GM23338 (cell line): ENCODE measurements around the gene NUDT2. TPM values are rescaled to one million over a fixed set of nuclear protein-coding genes. Genes with fewer than 3 reads are reported as not detected.

Experiments used
- ATAC-seq: fragments of 200-7000 bp; cut with Tn5 transposase; 3 replicates; pipeline ENCODE4 v1.9.1; 2020
- DNase-seq: peaks from one replicate; pipeline ENCODE4 v3.0.0-alpha.2; 2015; ENCODE audit warnings: low spot score
- H2AFZ ChIP-seq: fragments of 200-600 bp; sonication (generic); 2 replicates; pipeline ENCODE4 v1.8.0; 2016; ENCODE audit warnings: antibody characterized with exemption, mild to moderate bottlenecking, moderate library complexity
- H3F3A ChIP-seq: fragments of 200-600 bp; sonication (generic); replicated peaks from 2 replicates; pipeline ENCODE4 v1.8.0; 2017; ENCODE audit warnings: antibody characterized with exemption, mixed run types, low read depth
- H3K27ac ChIP-seq: fragments of 200-600 bp; sonication (generic); 2 replicates; pipeline ENCODE4 v1.6.1; 2016; ENCODE audit warnings: low read depth
- H3K27me3 ChIP-seq: fragments of 200-600 bp; sonication (generic); 2 replicates; pipeline ENCODE4 v1.8.0; 2016; ENCODE audit warnings: mild to moderate bottlenecking, mixed run types, moderate library complexity; ENCODE audit not compliant: insufficient read depth
- H3K36me3 ChIP-seq: fragments of 200-600 bp; sonication (generic); 2 replicates; pipeline ENCODE4 v1.8.0; 2016; ENCODE audit warnings: mild to moderate bottlenecking; ENCODE audit not compliant: insufficient read depth
- H3K4me1 ChIP-seq: fragments of 200-600 bp; sonication (generic); 2 replicates; pipeline ENCODE4 v1.8.0; 2016; ENCODE audit warnings: mild to moderate bottlenecking, moderate library complexity; ENCODE audit not compliant: insufficient read depth
- H3K4me2 ChIP-seq: fragments of 200-600 bp; sonication (generic); 2 replicates; pipeline ENCODE4 v1.7.1; 2017; ENCODE audit warnings: mixed run types
- H3K4me3 ChIP-seq: fragments of 200-600 bp; sonication (generic); 2 replicates; pipeline ENCODE4 v1.6.1; 2016; ENCODE audit warnings: mixed run types
- H3K79me2 ChIP-seq: fragments of 200-600 bp; sonication (generic); replicated peaks from 2 replicates; pipeline ENCODE4 v1.8.0; 2017; ENCODE audit warnings: mild to moderate bottlenecking; ENCODE audit not compliant: insufficient read depth
- H3K9me2 ChIP-seq: fragments of 200-600 bp; sonication (generic); 2 replicates; pipeline ENCODE4 v1.8.0; 2017; ENCODE audit not compliant: insufficient read depth
- H4K20me1 ChIP-seq: fragments of 200-600 bp; sonication (generic); replicated peaks from 2 replicates; pipeline ENCODE4 v1.8.0; 2017; ENCODE audit warnings: mild to moderate bottlenecking; ENCODE audit not compliant: insufficient read depth
- H3K27ac Mint-ChIP-seq: 2 replicates; pipeline ENCODE4 v1.8.0; 2020; ENCODE audit warnings: inconsistent platforms, mild to moderate bottlenecking, moderate library complexity, mixed read lengths
- H3K27me3 Mint-ChIP-seq: 3 replicates; pipeline ENCODE4 v1.8.0; 2022; ENCODE audit warnings: low read depth, mild to moderate bottlenecking, moderate library complexity, mixed read lengths, inconsistent platforms; ENCODE audit not compliant: insufficient read depth, poor library complexity
- H3K36me3 Mint-ChIP-seq: 3 replicates; pipeline ENCODE4 v1.8.0; 2021; ENCODE audit warnings: low read depth, mild to moderate bottlenecking, inconsistent platforms, moderate library complexity, mixed read lengths
- H3K4me1 Mint-ChIP-seq: 3 replicates; pipeline ENCODE4 v1.8.0; 2020; ENCODE audit warnings: mild to moderate bottlenecking, inconsistent platforms, mixed read lengths
- H3K4me3 Mint-ChIP-seq: 3 replicates; pipeline ENCODE4 v1.8.0; 2021; ENCODE audit warnings: moderate library complexity, mild to moderate bottlenecking, inconsistent platforms, mixed read lengths
- H3K9me3 Mint-ChIP-seq: 3 replicates; pipeline ENCODE4 v1.8.0; 2020; ENCODE audit warnings: moderate library complexity, mild to moderate bottlenecking, inconsistent platforms, mixed read lengths
- CREB1 ChIP-seq: fragments of 250-450 bp; sonication (Bioruptor Pico); IDR thresholded peaks from 2 replicates; pipeline ENCODE4 v1.5.0; 2020; ENCODE audit warnings: low read depth, mild to moderate bottlenecking, moderate library complexity
- CTCF ChIP-seq, 2 experiments: fragments of 200-600 bp in 1 of 2; sonication (generic) in 1 of 2; conservative IDR thresholded peaks; 2 replicates each; pipeline versions ENCODE4 v1.5.1 to v1.6.1; 2016 to 2017; ENCODE audit warnings: antibody characterized with exemption in 2 of 2, low read depth in 2 of 2, mild to moderate bottlenecking in 2 of 2, moderate library complexity in 1 of 2
- JUNB ChIP-seq: IDR thresholded peaks from one replicate; pipeline ENCODE4 v1.6.1; 2016; ENCODE audit warnings: antibody characterized with exemption; ENCODE audit not compliant: unreplicated experiment
- NANOG ChIP-seq: IDR thresholded peaks from 2 replicates; pipeline ENCODE4 v1.6.1; 2016; ENCODE audit warnings: antibody characterized with exemption, borderline replicate concordance
- POLR2AphosphoS5 ChIP-seq: IDR thresholded peaks from 2 replicates; pipeline ENCODE4 v1.6.1; 2016; ENCODE audit warnings: antibody characterized with exemption, low read depth
- REST ChIP-seq: IDR thresholded peaks from one replicate; pipeline ENCODE4 v1.6.1; 2018; ENCODE audit warnings: antibody characterized with exemption; ENCODE audit not compliant: unreplicated experiment
- ZNF331 ChIP-seq: fragments of 250-450 bp; sonication (Bioruptor Pico); IDR thresholded peaks from 2 replicates; pipeline ENCODE4 v1.5.0; 2020; ENCODE audit warnings: low read depth, mild to moderate bottlenecking, moderate library complexity
- polyA plus RNA-seq: library from polyadenylated mRNA; unstranded; fragments of >200 nt; fragmentation: Nextera tagmentation; extraction: Ambion mirVana; gene quantifications from 2 replicates; pipeline ENCODE4 v1.2.1, GENCODE V29; 2016
- total RNA-seq: library from RNA; depleted of rRNA; stranded (reverse); fragments of >200 nt; shearing (Covaris generic); gene quantifications from 2 replicates; pipeline ENCODE4 v1.2.3, GENCODE V29; 2014

The NUDT2 gene
- total and polyA plus RNA-seq, 2 experiments from 2014 or later: 9.5 to 16.4 TPM

- no peak for TF ChIP-seq CTCF (conservative IDR thresholded peaks at IDR 0.05; ENCODE audit: low read depth in 2 of 2)
- no peak for TF ChIP-seq NANOG
- no peak for TF ChIP-seq ZNF331
Measured at GRCh38 chr9:34373749-34374148, 44.4 kb downstream of the NUDT2 start (continued).

- no peak for ATAC-seq
- peaks cover 19% of the 10 kb centered on the region for H3K4me1 ChIP-seq
Measured at GRCh38 chr9:34374339-34374738, 45.0 kb downstream of the NUDT2 start.

More at GRCh38 chr9:34374339-34374738, 45.0 kb downstream of the NUDT2 start:
- H3K36me3 Mint-ChIP-seq: peaks cover 25% of the 10 kb centered on the region
- Histone ChIP-seq H2AFZ (no peak overlapping the region), H3K4me3 (no peak overlapping the region), H3F3A (no peaks in the 10 kb centered on the region), H3K9me2 (no peaks in the 10 kb centered on the region), H3K79me2 (no peaks in the 10 kb centered on the region), H3K36me3 (no peaks in the 10 kb centered on the region), H3K4me2 (no peak overlapping the region; the same call in 1 of the 2 replicates), H3K27ac (no peak overlapping the region), H3K27me3 (peaks cover 16% of the 10 kb centered on the region), H4K20me1 (no peaks in the 10 kb centered on the region)
- H3K27me3 Mint-ChIP-seq: peaks cover 17% of the 10 kb centered on the region
- TF ChIP-seq POLR2AphosphoS5 (no peak), REST (no peak), CREB1 (no peak), JUNB (no peak)
- DNase-seq: no peak
- H3K27ac Mint-ChIP-seq: no peak overlapping the region
- peaks cover 23% of the 10 kb centered on the region for H3K4me1 Mint-ChIP-seq
- no peak overlapping the region for H3K4me3 Mint-ChIP-seq
- H3K9me3 Mint-ChIP-seq: no peaks in the 10 kb centered on the region; the same call in 2 of the 3 replicates
